HG03280 (cell line): ENCODE measurements around the gene DYSF.

Experiments
- ATAC-seq: cut with Tn5 transposase; IDR thresholded peaks from one replicate; pipeline ENCODE4 v1.9.1; 2021; ENCODE audit warnings: mild to moderate bottlenecking, moderate library complexity; ENCODE audit not compliant: unreplicated experiment

DYSF gene

GRCh38 chr2:71498261-71498701, 44.9 kb downstream of the DYSF start:
- no peak for ATAC-seq

GRCh38 chr2:71499691-71500090, 46.3 kb downstream of the DYSF start:
- ATAC-seq = no peak

- no peak for ATAC-seq
Observed at GRCh38 chr2:71500426-71501079, 47.2 kb downstream of the DYSF start.

- ATAC-seq = no peak
Observed at GRCh38 chr2:71502941-71503738, 49.8 kb downstream of the DYSF start.

GRCh38 chr2:71503837-71504236, 50.5 kb downstream of the DYSF start:
- ATAC-seq = no peak

- ATAC-seq = no peak
Observed at GRCh38 chr2:71504611-71505010, 51.2 kb downstream of the DYSF start.

- no peak for ATAC-seq
Observed at GRCh38 chr2:71505086-71505769, 51.9 kb downstream of the DYSF start.

GRCh38 chr2:71505770-71506140, 52.4 kb downstream of the DYSF start:
- no peak for ATAC-seq

GRCh38 chr2:71506222-71507153, 53.1 kb downstream of the DYSF start:
- no peak for ATAC-seq

GRCh38 chr2:71507476-71507875, 54.1 kb downstream of the DYSF start:
- ATAC-seq = no peak

- ATAC-seq = no peak
Observed at GRCh38 chr2:71510196-71510807, 56.9 kb downstream of the DYSF start.

- no peak for ATAC-seq
Observed at GRCh38 chr2:71510938-71511337, 57.6 kb downstream of the DYSF start.

- no peak for ATAC-seq
Observed at GRCh38 chr2:71511776-71512175, 58.4 kb downstream of the DYSF start.

- ATAC-seq = no peak
Observed at GRCh38 chr2:71512386-71512785, 59.0 kb downstream of the DYSF start.

GRCh38 chr2:71513096-71513495, 59.7 kb downstream of the DYSF start:
- ATAC-seq = no peak

- ATAC-seq = no peak
Observed at GRCh38 chr2:71513721-71514120, 60.4 kb downstream of the DYSF start.

GRCh38 chr2:71516253-71516888, 63.0 kb downstream of the DYSF start:
- ATAC-seq = no peak

- ATAC-seq = no peak
Observed at GRCh38 chr2:71517851-71518250, 64.5 kb downstream of the DYSF start.

- ATAC-seq = no peak
Observed at GRCh38 chr2:71521436-71521950, 68.1 kb downstream of the DYSF start.

GRCh38 chr2:71524476-71524875, 71.1 kb downstream of the DYSF start:
- no peak for ATAC-seq
